Colon (tissue), 2 donors: Measurements from ENCODE around the gene CSK.

Experiments
- FAIRE-seq: peaks from 2 replicates; lab custom pipeline; 2012; peaks lifted over from hg19 to GRCh38; lab: Jason Lieb, UNC
- donor health status: control.
- donor health status: control.

CSK gene

GRCh38 chr15:74826364-74826819, 44.5 kb downstream of the CSK start, which contains the start of gene CPLX3:
Gene CPLX3 (plus strand): TSS chr15:74826627. CDS start chr15:74826704, 77 bp downstream.
- FAIRE-seq, result no peak

- FAIRE-seq, result no peak
Observed at GRCh38 chr15:74826921-74827320, 45.0 kb downstream of the CSK start.

GRCh38 chr15:74827614-74828013, 45.7 kb downstream of the CSK start:
- FAIRE-seq, result no peak

GRCh38 chr15:74828835-74829234, 47.0 kb downstream of the CSK start:
- no peak for FAIRE-seq

GRCh38 chr15:74829486-74829885, 47.6 kb downstream of the CSK start:
- FAIRE-seq, result no peak

- FAIRE-seq, result no peak
Observed at GRCh38 chr15:74829991-74830390, 48.1 kb downstream of the CSK start.

GRCh38 chr15:74830868-74831267, 49.0 kb downstream of the CSK start:
- no peak for FAIRE-seq

- no peak for FAIRE-seq
Observed at GRCh38 chr15:74831813-74832495, 50.1 kb downstream of the CSK start.

- no peak for FAIRE-seq
Observed at GRCh38 chr15:74832826-74833225, 50.9 kb downstream of the CSK start.

GRCh38 chr15:74833376-74834107, 51.7 kb downstream of the CSK start:
- no peak for FAIRE-seq

GRCh38 chr15:74835312-74835823, 53.5 kb downstream of the CSK start:
- FAIRE-seq, result no peak

GRCh38 chr15:74836846-74837245, 55.0 kb downstream of the CSK start:
- no peak for FAIRE-seq

- FAIRE-seq, result no peak
Observed at GRCh38 chr15:74837482-74838136, 55.7 kb downstream of the CSK start.

GRCh38 chr15:74838137-74838516, 56.2 kb downstream of the CSK start:
- FAIRE-seq, result no peak

GRCh38 chr15:74838746-74839525, 57.1 kb downstream of the CSK start:
- no peak for FAIRE-seq

- no peak for FAIRE-seq
Observed at GRCh38 chr15:74839526-74840395, 57.9 kb downstream of the CSK start.

- no peak for FAIRE-seq
Observed at GRCh38 chr15:74840851-74841775, 59.2 kb downstream of the CSK start.

GRCh38 chr15:74841891-74842373, 60.1 kb downstream of the CSK start:
- FAIRE-seq, result no peak

- FAIRE-seq, result no peak
Observed at GRCh38 chr15:74842581-74843444, 60.9 kb downstream of the CSK start, which contains the start of gene ULK3. Gene ULK3 (minus strand): TSS chr15:74843156. CDS start chr15:74843105, 51 bp downstream.
